HG02798 (cell line): ENCODE measurements around the gene DRC3.
"Not testable (repeated sequence)": the region's sequence is repeated elsewhere in the genome, so short reads cannot be mapped to it uniquely, and the experiment has no call there.

Source experiments
- ATAC-seq: cut with Tn5 transposase; IDR thresholded peaks from one replicate; pipeline ENCODE4 v1.9.1; 2021; ENCODE audit warnings: mild to moderate bottlenecking; ENCODE audit not compliant: unreplicated experiment, poor library complexity

Gene DRC3

DNA sequence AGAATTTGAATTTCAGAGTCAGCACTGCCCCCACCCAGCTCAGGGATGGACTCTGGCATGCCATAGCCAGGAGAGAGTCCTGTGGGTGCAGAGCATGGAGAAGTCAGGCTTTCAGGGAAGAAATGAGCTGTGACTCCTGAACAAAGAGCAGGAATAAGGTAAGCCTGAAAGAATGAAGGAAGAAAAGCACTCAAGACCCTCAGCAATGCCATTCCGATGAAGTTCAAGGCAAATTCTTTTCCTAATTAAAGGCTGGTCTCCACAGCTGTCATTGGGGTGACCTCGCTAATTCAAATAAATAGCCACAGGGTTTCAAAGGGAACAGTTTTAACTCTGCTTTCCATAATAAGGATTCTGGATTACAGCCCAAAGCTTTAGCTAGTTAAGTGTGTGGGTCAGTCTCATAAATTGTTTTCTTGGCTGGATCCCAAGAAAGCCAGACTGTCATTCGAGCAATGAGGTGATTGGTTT lies 32.2 kb upstream of the DRC3 start:
- ATAC-seq = no peak

DNA sequence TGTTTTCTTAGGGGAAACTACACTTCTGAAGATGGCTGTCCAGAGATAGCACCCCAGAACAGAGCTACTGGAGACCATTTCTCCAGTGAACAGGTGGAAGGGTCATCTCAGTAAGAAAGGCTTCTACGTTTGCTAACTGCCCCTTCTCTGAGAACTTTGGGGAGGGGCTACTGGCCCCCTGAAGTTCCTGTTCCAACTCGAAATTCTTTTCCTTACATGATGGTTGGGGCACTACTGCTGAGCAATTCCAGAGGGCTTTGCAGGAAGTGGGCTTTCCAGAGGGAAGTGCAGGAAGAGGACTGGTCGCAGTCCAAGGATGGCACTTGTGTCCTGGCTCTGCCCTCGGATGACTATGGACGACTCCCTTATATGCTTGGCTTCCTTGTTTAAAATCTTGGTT lies 31.6 kb upstream of the DRC3 start:
- ATAC-seq = no peak

DNA sequence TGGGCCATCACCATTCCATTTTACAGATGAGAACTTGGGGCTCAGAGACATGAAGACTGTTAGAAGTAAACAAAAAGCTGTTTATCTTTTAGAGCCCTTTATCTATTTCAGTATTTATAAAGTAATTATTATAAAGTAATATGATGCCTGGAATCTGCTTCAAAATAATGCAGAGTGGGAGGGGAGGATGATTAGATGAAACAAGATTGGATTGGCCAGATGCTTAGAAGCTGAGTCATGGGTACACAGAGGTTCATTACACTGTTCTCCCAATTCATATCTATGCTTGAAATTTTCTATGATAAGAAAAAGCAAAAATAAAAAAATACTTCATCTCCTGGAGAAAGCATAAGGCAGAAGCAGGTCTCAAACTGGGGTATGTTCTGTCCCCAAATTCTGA lies 29.8 kb upstream of the DRC3 start:
- no peak for ATAC-seq

DNA sequence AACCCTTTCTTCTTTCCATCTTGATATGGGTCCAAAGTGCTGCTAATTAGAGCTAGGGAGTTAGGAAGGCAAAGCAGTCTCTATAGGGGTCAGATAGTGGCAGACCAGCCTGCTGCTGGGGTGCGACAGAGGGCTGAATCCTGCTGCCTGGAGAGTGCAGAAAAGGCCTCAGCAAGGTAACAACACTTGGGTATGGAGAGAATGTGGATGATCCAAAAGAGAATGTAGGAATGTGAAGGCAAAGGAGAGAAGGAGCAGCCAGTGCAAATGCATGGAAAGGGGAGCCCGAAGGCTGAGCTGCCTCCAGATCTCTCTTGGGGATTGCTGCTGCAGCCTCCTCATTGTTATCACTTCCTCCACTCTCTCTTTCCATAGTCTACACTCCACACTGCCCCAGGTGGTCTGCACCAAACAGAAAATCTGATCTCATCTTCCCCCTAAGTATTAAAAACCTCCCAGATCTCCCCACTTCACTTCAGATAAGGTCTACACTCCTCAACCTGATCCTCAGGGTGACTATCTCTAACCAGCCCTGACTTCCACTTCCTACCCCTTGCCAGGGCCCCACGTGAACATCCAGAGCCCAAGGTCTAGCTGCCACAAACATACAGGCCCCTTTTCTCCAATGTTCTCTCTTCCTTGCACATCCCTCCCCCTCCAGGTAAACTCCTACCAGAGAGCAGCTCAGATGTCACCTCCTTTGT lies 29.2 kb upstream of the DRC3 start:
- no peak for ATAC-seq

DNA sequence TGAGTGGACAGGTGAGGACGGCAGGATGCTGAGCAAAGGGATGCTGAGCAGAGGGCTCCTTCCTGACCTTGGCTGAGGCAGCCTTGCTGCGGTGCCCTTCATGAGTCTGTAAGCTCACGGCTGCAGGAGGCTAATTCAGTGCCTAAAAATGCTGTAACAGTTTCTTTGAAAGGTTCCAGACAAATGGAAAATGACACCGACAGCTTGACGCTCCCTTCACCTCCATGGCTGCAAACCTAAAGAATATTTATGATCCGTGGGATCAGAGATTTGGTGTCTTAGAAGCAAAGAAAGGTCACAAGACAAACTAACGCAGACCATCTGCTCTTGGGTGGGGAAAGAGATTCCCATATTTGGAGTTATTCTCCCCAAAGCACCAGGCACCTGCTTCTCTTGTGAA lies 28.4 kb upstream of the DRC3 start:
- ATAC-seq = no peak

DNA sequence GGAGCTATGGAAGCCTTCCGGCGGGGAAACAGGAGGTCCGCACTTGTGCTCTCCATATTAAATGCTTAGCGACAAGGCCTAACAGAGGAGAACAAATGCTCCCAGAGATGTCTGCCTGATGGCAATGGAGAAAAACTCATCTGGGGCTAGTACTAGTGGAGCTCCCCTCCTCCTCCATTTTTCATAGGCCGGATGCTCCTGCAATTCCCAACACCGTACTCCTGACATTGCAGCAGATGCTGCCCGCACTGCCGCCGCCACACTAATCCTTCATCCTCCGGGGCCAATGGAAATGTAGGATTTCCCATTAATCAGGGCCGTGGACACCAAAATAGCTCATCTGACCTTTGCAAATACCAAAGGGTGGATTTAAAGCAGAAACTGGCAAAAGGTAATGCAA lies 27.9 kb upstream of the DRC3 start:
- ATAC-seq = no peak

DNA sequence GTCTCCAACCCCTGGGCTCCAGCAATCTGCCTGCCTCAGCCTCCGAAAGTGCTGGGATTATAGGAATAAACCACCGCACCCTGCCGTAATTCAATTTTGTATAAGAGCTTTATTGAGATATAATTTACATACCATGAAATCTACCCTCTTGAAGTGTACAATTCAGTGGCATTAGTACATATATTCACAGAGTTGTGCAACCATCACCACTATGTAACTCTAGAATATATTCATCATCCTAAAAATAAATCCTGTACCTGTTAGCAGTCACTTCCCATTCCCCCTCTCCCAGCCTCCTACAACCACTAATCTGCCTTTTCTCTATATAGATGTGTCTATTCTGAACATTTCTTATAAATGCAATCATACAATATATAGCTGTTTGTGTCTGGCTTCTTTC lies 26.6 kb upstream of the DRC3 start:
- no peak for ATAC-seq

DNA sequence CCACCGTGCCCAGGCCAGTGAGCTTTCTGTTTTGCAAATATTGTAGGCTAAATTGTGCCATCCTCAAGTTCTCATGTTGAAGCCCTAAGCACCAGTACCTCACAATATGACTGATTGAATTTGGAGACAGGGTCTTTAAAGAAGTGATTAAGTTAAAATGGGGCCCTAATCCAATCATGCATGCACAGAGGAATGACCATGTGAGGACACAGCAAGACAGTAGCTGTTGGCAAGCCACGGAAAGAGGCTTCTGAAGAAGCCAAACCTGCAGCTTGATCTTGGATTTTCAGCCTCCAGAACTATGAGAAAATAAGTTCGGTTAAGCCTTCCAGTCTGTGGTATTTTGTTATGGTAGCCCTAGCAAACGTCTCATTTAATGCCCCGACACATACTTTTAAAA lies 25.4 kb upstream of the DRC3 start:
- no peak for ATAC-seq

DNA sequence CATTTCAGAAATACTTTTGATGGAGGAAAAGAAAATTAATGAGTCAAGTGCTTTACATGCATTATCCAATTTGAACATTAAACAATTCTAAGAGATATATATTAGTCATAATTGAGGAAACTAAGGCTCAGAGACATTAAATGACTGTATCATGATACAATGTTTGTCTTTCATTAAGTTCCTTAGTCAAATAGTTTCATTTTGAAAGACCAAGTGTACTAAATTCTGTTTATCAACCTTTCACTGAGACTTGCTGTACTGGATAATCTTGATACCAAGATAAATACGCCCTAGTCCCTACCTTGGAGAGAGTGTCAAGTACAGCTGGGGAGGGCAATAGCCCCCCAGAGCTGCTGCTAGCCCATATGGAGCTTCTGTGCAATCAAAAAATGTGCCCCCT lies 24.7 kb upstream of the DRC3 start:
- no peak for ATAC-seq

DNA sequence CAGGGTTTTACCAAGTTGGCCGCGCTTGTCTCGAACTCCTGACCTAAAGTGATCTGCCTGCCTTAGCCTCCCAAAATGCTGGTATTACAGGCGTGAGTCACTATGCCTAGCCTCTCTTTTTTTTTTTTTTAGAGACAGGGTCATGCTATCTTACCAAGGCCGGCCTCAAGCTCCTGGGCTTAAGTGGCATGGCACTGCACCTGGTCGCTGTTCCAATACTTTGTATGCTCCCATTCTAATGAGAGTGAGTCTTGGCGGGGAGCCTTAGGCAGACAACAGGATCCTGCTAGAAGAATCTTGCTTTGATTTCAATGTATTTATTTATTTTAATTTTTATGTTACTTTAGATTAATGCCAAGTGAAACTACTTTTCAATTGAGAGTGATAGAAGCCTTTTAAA lies 22.3 kb upstream of the DRC3 start:
- ATAC-seq = no peak

DNA sequence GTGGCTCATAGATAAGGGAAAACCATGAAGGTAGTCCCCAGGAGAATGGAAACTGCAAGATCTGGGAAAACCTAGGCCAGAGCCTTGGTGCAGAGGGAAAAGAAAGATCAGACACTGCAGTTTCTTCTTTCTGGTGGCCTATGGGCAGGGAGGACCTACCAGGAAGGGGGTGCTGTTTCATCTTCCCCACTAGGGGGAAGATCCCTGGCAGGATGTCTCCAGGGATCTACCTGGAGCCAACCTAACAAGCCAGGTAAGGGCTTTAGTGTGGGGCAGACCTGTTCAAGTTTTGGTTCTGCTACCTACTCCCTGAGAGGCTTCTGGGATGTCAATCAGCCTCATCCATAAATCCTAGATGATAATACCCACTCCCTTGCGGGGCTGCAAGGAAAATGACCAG lies 21.9 kb upstream of the DRC3 start:
- no peak for ATAC-seq

DNA sequence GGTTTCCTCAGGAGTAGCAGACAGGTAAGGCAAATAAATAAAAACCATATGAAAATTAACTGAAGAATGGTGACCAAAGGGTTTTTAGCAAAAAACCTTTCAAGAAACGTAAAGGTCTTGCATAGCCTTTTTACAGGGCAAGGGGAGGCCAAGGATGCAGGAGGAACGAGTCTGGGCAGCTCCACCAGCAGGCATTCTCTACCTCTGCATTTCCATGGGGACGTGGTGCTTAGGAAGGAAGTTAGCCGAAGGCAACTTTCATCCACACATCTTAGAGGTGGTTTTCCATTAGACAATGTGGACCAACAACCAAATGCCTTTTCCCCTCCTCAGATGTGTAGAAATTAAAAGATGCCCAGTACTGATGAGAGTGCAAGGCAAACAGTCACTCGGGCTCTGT lies 21.1 kb upstream of the DRC3 start:
- no peak for ATAC-seq

DNA sequence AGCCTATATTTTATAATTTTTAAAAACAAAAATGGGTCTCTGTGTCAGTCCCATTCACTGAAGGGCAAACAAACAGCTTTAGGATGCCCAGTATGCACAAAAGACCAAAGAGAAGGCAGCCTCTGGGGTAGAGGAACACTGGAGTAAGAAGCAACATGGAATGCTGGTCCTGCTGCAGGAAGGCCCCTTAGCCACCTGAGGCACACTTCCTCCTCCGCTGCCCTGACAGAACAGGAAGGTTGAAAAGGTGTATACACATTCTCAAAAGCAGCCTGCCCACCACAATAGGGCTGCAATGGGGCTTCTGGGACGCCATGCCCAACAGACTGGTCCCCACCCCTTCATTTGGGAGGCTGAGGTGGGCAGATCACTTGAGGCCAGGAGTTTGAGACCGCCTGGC lies 20.0 kb upstream of the DRC3 start:
- no peak for ATAC-seq

DNA sequence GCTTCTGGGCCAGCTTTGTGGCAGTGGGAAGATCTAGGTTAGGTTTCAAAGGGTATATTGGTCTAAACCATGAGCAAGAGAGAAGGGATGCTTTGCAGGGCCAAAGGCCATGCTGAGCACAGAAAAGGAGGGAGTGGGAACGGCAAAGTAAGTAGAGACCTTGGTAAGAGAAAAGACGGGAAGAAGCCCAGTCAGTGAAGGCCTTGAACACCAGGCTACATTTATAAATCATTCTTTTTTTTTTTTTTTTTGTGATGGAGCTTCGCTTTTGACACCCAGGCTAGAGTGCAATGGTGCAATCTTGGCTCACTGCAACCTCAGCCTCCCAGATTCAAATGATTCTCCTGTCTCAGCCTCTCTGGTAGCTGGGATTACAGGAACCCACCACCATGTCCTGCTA lies 18.6 kb upstream of the DRC3 start:
- ATAC-seq = no peak

DNA sequence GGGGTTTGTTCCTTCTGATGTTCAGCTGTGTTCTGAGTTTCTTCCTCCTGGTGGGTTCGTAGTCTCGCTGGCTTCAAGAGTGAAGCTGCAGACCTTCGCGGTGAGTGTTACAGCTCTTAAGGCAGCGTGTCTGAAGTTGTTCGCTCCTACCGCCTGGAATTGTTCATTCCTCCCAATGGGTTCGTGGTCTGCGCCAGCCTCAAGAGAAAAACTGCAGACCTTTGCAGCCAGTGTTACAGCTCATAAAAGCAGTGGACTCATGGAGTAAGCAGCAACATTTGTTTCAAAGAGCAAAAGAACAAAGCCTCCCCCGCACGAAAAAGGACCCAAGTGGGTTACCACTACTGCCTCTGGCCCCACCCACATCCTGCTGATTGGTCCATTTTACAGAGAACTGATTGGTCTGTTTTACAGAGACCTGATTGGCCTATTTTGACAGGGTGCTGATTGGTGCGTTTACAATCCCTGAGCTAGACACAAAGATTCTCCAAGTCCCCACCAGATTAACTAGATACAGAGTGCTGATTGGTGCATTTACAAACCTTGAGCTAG lies 16.8 kb upstream of the DRC3 start:
- ATAC-seq = not testable (repeated sequence)

DNA sequence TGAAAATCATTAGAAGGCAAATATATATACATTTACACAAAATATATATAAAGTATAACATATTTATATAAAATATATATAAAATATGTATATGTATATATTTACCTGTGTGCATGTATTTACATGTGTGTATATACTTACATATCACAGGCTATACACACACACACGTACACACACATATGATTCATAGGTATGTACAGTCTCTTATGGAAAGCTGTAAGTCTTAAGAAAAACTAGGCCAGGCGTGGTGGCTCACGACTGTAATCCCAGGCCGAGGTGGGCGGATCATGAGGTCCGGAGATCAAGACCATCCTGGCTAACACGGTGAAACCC lies 15.1 kb upstream of the DRC3 start:
- ATAC-seq = no peak

DNA sequence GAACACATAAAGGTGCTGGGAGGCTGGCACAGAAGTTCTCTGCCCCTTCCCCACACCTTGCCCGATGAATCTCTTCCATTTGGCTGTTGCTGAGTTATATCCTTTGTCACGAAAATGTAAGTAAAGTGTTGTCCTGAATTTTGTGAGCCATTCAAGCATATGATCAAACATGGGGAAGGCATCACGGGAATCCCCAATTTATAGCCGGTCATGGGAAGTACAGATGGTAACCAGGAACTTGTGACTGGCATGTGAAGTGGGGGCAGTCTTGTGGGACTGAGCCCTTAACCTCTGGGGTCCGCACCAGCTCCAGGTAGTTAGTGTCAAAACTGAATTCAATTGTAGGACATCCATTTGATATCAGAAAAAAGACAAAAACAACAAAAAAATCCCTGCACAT lies 13.7 kb upstream of the DRC3 start:
- ATAC-seq = no peak

DNA sequence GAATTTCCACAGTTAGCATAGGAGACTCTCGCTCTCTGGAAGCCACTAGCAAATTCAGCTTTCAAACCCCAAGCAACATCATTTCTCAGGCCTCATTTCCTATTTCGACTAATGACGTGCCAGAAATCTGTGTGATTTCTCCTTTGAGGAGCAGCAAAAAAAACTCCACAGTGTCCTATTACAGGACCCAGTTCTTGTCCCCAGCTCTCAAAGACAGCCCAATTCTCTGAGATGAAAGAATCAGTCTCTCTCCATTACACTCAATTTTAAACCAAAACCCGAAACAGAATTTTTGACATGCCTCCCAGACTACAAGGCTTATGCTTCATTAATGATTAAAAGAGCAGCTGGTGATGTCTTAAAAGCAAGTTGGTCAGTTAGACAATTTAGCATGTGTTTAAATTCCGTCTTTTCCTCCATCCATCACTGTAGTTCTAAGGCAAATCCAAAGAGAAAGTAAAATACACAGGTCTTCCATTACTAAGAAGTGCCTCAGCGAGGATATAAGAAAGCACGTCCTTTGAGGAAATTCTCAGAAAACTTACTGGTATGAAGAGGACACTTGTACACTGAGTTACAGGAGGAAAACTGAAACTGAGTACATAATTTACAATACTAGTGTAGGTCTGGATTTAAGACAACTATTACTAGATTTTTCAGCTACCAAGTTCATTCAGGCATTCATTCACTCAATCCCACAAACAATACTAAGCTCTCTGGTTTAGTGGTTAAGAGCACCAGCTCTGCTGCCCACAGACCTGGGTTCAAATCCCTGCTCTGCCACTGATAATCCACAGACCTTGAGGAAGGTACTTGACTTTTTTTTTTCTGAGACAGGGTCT lies 12.9 kb upstream of the DRC3 start:
- peak; percentile 63 for ATAC-seq

DNA sequence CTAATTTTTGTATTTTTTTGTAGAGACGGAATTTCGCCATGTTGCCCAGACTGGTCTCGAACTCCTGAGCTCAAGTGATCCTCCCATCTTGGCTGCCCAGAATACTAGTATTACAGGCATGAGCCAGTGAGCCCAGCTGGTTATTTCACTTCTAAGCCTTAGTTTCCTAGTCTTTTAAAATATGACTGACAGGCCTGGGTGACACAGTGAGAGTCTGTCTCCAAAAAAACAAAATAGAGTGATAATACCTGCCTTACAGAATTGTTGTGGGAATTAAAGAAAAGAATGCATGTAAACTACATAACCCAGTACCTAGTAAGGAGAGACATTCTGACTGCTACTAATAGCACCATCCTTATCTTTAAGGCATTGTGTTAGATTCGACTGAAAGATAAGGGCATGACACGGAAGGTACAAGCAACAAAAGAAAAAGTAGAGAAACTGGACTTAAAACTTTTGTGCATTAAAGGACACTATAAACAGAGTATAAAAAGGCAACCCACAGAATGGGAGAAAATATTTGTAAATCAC lies 12.1 kb upstream of the DRC3 start:
- no peak for ATAC-seq

DNA sequence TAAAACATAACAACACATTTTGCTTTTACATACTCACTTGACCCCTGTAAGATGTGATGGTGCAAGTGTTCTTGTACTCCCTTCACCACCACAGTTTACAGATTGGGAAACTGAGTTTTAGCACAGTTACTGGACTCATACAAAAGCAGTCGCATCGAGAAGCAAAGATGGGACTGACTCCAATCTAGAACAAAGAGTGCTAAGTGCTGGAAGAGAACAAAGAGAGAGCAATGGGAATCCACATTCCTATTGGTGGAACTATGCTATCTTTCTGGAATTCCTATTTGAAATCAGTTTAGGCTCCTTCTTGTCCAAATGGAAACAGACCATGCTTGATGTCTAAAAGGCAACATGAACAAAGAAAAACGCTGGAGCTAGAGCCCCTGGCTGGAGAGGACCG lies 9.6 kb upstream of the DRC3 start:
- ATAC-seq = no peak

DNA sequence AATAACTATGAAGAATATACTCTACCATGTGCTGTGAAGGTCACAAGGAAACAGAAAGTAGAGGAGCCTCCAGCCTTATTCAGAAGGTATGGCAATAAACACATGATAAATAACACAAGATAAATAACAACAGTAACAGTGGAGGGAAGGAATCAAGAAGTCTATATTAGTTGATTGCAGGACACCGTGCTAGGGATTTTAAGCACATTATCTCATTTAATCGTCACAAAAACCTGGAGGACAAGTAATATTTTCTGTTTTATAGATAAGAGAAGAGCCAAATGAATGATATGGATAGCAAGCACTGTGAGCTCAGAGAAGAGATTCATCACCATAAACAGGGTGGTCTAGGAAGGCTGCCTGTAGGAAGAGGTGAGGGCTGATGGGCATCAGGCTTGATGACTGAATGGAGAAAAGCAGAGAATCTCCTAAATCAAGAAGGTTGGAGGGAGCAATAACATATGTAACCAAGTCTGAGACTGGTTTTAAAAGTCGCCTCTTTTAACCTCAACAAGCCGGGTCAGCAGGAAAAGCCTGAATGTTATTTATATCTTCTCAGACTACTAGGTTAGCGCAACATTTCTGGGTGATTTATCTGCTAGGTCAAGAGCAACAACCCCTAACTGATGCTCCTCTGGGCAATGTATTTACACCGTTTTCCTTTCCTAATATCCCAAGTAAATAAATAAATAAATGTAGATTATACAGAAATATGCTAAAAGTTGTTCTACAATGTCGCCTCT lies 8.8 kb upstream of the DRC3 start:
- no peak for ATAC-seq
